ENCODE results near the gene ING1.

ING1 gene

DNA sequence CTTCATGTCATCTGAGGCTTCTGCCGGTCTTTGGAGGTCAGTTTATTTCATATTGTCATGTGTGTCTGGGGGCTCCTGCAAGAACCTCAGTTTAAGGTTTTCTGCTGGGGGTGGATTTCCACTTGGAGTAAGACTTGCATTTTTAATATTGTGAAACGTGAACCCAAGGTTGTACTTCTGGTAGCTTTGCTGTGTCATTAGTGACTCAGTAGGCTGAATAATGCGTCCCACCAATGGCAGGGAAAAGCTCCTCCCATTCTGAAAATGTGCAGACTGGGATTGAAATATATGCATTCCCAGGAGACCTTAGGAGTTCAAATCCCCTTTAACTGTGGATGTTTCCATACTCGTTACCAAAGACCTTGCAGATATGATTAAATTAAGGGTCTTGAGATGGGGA is 46.2 kb downstream of the ING1 start:
- TF ChIP-seq POLR2AphosphoS5 (IDR thresholded peaks at IDR 0.05; ENCODE audit: low read depth), result no peak
- no peak for TF ChIP-seq SPI1 (IDR thresholded peaks at IDR 0.05; ENCODE audit: borderline replicate concordance, low read depth)
- TF ChIP-seq, protein P1, sequence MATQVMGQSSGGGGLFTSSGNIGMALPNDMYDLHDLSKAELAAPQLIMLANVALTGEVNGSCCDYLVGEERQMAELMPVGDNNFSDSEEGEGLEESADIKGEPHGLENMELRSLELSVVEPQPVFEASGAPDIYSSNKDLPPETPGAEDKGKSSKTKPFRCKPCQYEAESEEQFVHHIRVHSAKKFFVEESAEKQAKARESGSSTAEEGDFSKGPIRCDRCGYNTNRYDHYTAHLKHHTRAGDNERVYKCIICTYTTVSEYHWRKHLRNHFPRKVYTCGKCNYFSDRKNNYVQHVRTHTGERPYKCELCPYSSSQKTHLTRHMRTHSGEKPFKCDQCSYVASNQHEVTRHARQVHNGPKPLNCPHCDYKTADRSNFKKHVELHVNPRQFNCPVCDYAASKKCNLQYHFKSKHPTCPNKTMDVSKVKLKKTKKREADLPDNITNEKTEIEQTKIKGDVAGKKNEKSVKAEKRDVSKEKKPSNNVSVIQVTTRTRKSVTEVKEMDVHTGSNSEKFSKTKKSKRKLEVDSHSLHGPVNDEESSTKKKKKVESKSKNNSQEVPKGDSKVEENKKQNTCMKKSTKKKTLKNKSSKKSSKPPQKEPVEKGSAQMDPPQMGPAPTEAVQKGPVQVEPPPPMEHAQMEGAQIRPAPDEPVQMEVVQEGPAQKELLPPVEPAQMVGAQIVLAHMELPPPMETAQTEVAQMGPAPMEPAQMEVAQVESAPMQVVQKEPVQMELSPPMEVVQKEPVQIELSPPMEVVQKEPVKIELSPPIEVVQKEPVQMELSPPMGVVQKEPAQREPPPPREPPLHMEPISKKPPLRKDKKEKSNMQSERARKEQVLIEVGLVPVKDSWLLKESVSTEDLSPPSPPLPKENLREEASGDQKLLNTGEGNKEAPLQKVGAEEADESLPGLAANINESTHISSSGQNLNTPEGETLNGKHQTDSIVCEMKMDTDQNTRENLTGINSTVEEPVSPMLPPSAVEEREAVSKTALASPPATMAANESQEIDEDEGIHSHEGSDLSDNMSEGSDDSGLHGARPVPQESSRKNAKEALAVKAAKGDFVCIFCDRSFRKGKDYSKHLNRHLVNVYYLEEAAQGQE (IDR thresholded peaks at IDR 0.05; ENCODE audit: insufficient replicate concordance, low read depth), result no peak
- TF ChIP-seq, protein P2, sequence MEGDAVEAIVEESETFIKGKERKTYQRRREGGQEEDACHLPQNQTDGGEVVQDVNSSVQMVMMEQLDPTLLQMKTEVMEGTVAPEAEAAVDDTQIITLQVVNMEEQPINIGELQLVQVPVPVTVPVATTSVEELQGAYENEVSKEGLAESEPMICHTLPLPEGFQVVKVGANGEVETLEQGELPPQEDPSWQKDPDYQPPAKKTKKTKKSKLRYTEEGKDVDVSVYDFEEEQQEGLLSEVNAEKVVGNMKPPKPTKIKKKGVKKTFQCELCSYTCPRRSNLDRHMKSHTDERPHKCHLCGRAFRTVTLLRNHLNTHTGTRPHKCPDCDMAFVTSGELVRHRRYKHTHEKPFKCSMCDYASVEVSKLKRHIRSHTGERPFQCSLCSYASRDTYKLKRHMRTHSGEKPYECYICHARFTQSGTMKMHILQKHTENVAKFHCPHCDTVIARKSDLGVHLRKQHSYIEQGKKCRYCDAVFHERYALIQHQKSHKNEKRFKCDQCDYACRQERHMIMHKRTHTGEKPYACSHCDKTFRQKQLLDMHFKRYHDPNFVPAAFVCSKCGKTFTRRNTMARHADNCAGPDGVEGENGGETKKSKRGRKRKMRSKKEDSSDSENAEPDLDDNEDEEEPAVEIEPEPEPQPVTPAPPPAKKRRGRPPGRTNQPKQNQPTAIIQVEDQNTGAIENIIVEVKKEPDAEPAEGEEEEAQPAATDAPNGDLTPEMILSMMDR (IDR thresholded peaks at IDR 0.05; ENCODE audit: insufficient read depth, low read length), result no peak
- no peak for TF ChIP-seq GABPA (IDR thresholded peaks at IDR 0.05; ENCODE audit: low read depth)
- no peak overlapping the region for H3K4me3 ChIP-seq (replicated peaks; ENCODE audit: insufficient read depth, low read length)
- no peak for DNase-seq (ENCODE audit: low read depth in 1 of 2, low spot score in 1 of 2)
- H3K27ac ChIP-seq (replicated peaks), result no peak overlapping the region
- no peaks in the 10 kb centered on the region for H3K27me3 ChIP-seq (ENCODE audit: insufficient read depth, poor library complexity, severe bottlenecking)

DNA sequence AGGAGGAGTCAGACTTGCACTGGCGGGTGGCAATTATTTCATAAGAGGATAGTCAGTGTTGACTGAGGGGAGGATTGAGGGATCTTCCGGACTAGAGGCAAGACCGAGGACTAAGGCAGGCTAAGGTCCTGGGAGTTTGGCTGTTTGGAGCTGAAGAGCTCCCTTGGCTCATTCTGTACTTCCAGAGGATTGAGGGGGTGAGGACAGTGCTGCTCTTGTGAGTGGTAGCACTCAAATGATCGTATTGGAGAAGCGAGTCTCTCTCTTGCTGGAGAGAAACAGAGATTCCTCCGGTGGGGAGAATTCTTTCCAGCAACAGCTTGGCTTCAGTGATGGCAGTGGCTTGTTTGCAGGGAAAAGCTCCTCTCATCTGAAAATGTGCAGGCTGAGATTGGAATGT is 47.1 kb downstream of the ING1 start:
- no peak for DNase-seq (ENCODE audit: low read depth in 1 of 2, low spot score in 1 of 2)
- H3K4me3 ChIP-seq (replicated peaks; ENCODE audit: insufficient read depth, low read length), result no peak overlapping the region
- TF ChIP-seq, protein P2 (IDR thresholded peaks at IDR 0.05; ENCODE audit: insufficient read depth, low read length), result no peak
- no peak for TF ChIP-seq POLR2AphosphoS5 (IDR thresholded peaks at IDR 0.05; ENCODE audit: low read depth)
- no peak for TF ChIP-seq SPI1 (IDR thresholded peaks at IDR 0.05; ENCODE audit: borderline replicate concordance, low read depth)
- TF ChIP-seq, protein P1 (IDR thresholded peaks at IDR 0.05; ENCODE audit: insufficient replicate concordance, low read depth), result no peak
- no peak for TF ChIP-seq GABPA (IDR thresholded peaks at IDR 0.05; ENCODE audit: low read depth)
- H3K27me3 ChIP-seq (ENCODE audit: insufficient read depth, poor library complexity, severe bottlenecking), result peaks cover 2% of the 10 kb centered on the region
- no peak overlapping the region for H3K27ac ChIP-seq (replicated peaks)

DNA sequence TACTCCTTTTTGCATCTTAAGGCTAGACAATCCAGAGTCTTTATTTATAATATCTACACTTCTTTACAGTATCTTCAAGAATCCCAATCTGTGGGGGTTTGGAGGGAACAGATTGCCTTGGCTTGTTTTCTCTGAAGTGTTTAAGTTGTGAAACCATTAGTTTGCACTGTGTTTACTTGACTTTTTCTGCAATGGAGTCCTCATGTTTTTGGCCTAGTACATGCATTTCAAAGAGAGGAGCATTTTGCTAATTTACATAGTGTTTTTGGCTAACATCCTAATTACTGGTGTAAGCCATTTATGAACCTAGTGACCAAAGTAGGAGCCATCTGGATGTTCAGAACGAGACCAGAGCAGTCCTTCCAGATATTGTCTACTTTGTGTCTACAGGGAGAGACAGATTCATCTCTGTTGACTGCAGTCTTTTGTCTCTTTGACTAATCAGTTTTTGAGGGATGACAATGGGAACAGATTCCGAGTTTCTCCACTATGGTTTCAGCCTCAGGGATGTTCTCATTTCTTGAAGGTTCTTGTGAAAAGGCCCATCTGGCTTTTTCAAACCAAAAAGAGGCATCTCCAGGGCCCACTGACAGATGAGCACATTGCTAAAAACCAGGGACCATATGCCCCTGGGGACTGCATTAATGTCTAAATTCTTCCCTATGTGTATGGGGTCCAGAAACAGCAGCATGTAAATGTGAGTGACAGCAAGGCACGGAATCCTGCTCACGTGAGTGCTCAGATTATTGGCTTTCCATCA is 53.4 kb downstream of the ING1 start:
- Histone ChIP-seq H3K27me3 (ENCODE audit: insufficient read depth, poor library complexity, severe bottlenecking) (peaks cover 5% of the 10 kb centered on the region), H3K27ac (replicated peaks) (no peak overlapping the region), H3K4me3 (replicated peaks; ENCODE audit: insufficient read depth, low read length) (no peak overlapping the region)
- no peak for TF ChIP-seq GABPA (IDR thresholded peaks at IDR 0.05; ENCODE audit: low read depth)
- no peak for TF ChIP-seq POLR2AphosphoS5 (IDR thresholded peaks at IDR 0.05; ENCODE audit: low read depth)
- TF ChIP-seq, protein P2 (IDR thresholded peaks at IDR 0.05; ENCODE audit: insufficient read depth, low read length), result no peak
- TF ChIP-seq, protein P1 (IDR thresholded peaks at IDR 0.05; ENCODE audit: insufficient replicate concordance, low read depth), result no peak
- TF ChIP-seq SPI1 (IDR thresholded peaks at IDR 0.05; ENCODE audit: borderline replicate concordance, low read depth), result no peak
- DNase-seq (ENCODE audit: low read depth in 1 of 2, low spot score in 1 of 2), result no peak
